Ishikawa (cell line): ENCODE results near the gene PKIG.

ENCODE experiments used
- CEBPB ChIP-seq: IDR thresholded peaks from 2 replicates; pipeline ENCODE4 v1.6.1; 2012
- CREB1 ChIP-seq: IDR thresholded peaks from 2 replicates; pipeline ENCODE4 v1.6.1; 2012; ENCODE audit warnings: low read depth
- EGR1 ChIP-seq: IDR thresholded peaks from 2 replicates; pipeline ENCODE4 v1.6.1; 2012
- EP300 ChIP-seq: IDR thresholded peaks from 2 replicates; pipeline ENCODE4 v1.6.1; 2012; ENCODE audit warnings: borderline replicate concordance
- FOXM1 ChIP-seq: IDR thresholded peaks from 2 replicates; pipeline ENCODE4 v1.6.1; 2012; ENCODE audit warnings: low read depth, borderline replicate concordance
- NFIC ChIP-seq: IDR thresholded peaks from 2 replicates; pipeline ENCODE4 v1.6.1; 2012
- RAD21 ChIP-seq: IDR thresholded peaks from 2 replicates; pipeline ENCODE4 v1.6.1; 2012; ENCODE audit warnings: low read depth
- REST ChIP-seq: IDR thresholded peaks from 2 replicates; pipeline ENCODE4 v1.6.1; 2012; ENCODE audit warnings: low read depth, mild to moderate bottlenecking
- TAF1 ChIP-seq: IDR thresholded peaks from 2 replicates; pipeline ENCODE4 v1.6.1; 2012; ENCODE audit warnings: low read depth, mild to moderate bottlenecking
- TCF12 ChIP-seq: IDR thresholded peaks from 2 replicates; pipeline ENCODE4 v1.6.1; 2012; ENCODE audit warnings: low read depth
- TEAD4 ChIP-seq: IDR thresholded peaks from 2 replicates; pipeline ENCODE4 v1.6.1; 2012
- YY1 ChIP-seq: IDR thresholded peaks from 2 replicates; pipeline ENCODE4 v1.6.1; 2012; ENCODE audit warnings: low read depth
- ZBTB7A ChIP-seq: IDR thresholded peaks from 2 replicates; pipeline ENCODE4 v1.6.1; 2012; ENCODE audit warnings: low read depth
- TF ChIP-seq, protein P1 (sequence below): IDR thresholded peaks from 2 replicates; pipeline ENCODE4 v1.6.1; 2012
- TF ChIP-seq, protein P2 (sequence below): IDR thresholded peaks from 2 replicates; pipeline ENCODE4 v1.6.1; 2012

PKIG gene

DNA sequence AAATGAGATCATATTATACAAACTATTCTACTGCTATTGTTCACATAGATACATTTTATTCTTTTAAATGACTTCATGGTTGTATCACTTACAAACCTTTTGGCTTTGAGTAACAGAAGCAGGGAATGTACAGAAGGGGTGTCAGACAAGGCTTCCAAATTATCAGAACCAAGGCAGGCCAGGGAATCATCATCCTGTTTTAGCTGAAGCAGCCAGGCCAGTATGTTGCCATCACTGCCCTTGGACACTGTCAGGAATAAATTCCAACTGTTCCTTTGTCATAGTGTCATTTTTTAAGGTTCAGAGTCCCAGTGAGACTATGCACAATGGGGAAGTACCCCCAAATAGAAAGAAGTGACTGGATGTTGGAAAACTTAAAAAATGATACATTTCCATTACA is 23.1 kb upstream of the PKIG start:
- no peak for TF ChIP-seq EGR1
- no peak for TF ChIP-seq TEAD4
- no peak for TF ChIP-seq FOXM1
- TF ChIP-seq REST = no peak
- TF ChIP-seq YY1 = no peak
- TF ChIP-seq ZBTB7A = no peak
- TF ChIP-seq TAF1 = no peak
- no peak for TF ChIP-seq NFIC
- TF ChIP-seq CREB1 = no peak
- TF ChIP-seq TCF12 = no peak
- TF ChIP-seq EP300 = no peak
- no peak for TF ChIP-seq RAD21
- no peak for TF ChIP-seq CEBPB
- TF ChIP-seq, protein P1, sequence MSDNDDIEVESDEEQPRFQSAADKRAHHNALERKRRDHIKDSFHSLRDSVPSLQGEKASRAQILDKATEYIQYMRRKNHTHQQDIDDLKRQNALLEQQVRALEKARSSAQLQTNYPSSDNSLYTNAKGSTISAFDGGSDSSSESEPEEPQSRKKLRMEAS = no peak

GRCh38 chr20:44560229-44560628 is 22.1 kb upstream of the PKIG start:
- TF ChIP-seq FOXM1 (no peak), TCF12 (no peak), REST (no peak), EP300 (no peak), TAF1 (no peak)
- TF ChIP-seq, protein P2, sequence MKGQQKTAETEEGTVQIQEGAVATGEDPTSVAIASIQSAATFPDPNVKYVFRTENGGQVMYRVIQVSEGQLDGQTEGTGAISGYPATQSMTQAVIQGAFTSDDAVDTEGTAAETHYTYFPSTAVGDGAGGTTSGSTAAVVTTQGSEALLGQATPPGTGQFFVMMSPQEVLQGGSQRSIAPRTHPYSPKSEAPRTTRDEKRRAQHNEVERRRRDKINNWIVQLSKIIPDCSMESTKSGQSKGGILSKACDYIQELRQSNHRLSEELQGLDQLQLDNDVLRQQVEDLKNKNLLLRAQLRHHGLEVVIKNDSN = no peak

DNA sequence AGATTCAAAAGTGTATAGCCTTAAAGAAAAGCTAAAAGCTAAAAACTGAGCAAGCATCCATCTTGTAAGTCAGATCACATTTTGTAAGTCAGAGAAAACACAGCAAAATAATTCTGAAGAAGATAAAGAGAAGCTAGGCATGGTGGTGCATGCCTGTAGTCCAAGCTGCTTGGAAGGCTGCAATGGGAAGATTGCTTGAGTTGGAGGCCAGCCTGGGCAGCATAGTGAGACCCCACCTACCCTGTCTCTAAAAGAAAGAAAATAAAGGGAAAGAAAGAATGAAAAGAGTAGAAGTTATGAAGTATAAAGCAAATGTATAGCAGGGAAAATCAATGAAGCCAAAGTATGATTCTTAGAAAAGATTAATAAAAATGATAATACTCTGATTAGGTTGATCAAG is 20.5 kb upstream of the PKIG start:
- TF ChIP-seq CREB1 (no peak), CEBPB (no peak), ZBTB7A (no peak), EP300 (no peak), TAF1 (no peak), TEAD4 (no peak), TCF12 (no peak), RAD21 (no peak)
- TF ChIP-seq, protein P2 = no peak

GRCh38 chr20:44566018-44566417 is 16.4 kb upstream of the PKIG start:
- TF ChIP-seq, protein P2 = no peak
- TF ChIP-seq FOXM1 = no peak
- TF ChIP-seq CEBPB = no peak
- TF ChIP-seq EP300 = no peak

DNA sequence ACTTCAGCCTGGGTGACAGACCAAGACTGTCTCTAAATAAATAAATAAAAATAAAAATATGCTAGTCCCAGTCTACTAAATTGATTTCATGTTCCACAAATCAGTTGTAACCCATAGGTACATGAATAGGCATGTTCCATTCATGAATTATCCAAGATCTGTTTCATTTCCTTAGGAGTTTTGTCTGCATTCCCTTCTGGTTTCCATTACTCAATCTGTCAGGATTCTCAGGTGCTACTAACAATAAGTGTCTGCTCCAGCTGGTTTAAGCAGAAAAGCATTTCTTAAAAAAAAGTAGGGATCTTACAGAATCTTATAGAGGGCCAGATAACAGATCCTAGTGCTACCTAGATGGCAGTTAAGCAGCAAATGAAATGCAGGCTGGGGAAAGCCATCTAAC is 15.6 kb upstream of the PKIG start:
- TF ChIP-seq ZBTB7A (no peak), CREB1 (no peak), EGR1 (no peak), RAD21 (no peak), TEAD4 (no peak), CEBPB (no peak), NFIC (no peak), TCF12 (no peak), FOXM1 (no peak), TAF1 (no peak)
- TF ChIP-seq, protein P1 = no peak

DNA sequence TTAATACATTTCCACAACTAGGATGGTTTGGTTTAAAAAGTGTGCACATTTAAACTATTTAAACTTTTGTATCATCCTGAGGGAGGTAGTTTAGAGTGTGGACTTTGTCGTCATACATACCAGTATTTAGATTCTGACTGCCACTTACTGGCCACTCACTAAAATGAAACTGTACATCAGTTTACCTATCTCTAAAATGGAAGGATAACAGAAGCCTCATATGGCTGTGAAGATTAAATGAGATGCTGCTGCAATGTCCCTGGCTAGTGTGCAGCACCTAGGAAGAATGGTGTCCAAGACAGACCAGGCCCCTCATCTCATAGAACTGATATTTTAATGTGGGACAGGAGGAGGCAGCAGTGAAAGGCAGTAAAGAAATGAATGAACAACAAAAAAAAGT is 12.0 kb upstream of the PKIG start:
- TF ChIP-seq, protein P2 = no peak
- no peak for TF ChIP-seq NFIC
